NT2/D1 (cell line): ENCODE results near the gene NAV1.

ENCODE experiments used
- YY1 ChIP-seq: IDR thresholded peaks from 2 replicates; pipeline ENCODE4 v1.6.1; 2011; ENCODE audit not compliant: insufficient read length, insufficient read depth
- ZNF274 ChIP-seq: IDR thresholded peaks from 2 replicates; pipeline ENCODE4 v1.6.1; 2011; ENCODE audit warnings: mild to moderate bottlenecking, low read depth, low read length

GRCh38 chr1:201543871-201544642 is 5.1 kb downstream of the NAV1 start:
- TF ChIP-seq ZNF274 (no peak), YY1 (no peak)
